Transverse colon (tissue), 3 donors: Measurements from ENCODE around the gene ERCC4.

Source experiments
- POLR2A ChIP-seq: fragments of 450-650 bp; IDR thresholded peaks from one replicate; pipeline ENCODE4 v1.6.1; 2016; ENCODE audit warnings: antibody characterized with exemption, mild to moderate bottlenecking, moderate library complexity
- POLR2AphosphoS5 ChIP-seq, 3 donors: sonication (generic); formaldehyde crosslinking; IDR thresholded peaks; one replicate each; pipeline ENCODE4 v1.6.1; 2016; ENCODE audit warnings: antibody characterized with exemption in 3 of 3

DNA sequence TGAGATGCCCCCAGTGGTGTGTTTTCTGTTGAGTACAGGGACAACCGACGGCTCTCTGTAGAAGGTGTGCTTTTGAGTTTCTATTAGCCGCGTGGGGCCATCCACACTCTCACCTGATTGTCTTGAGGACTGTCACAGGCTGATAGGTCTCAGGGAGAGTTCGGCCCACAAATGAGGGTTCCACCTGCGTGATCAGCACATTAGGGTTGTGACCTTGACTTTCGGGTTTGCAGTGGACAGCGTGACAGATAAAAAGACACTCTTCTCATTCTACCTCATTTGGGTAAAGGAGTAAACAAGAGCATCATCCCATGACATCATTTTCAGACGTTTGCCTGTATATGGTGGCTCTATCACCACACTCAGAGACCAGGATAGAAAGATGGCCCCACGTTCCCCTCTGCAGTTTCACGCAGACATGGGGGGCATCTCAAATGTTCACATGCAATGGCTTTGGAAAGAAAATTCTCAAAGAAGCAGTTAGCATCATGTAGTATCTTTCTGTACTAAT, 76.9 kb downstream of the ERCC4 start:
- TF ChIP-seq POLR2A: no peak
- TF ChIP-seq POLR2AphosphoS5 (IDR thresholded peaks at IDR 0.05): no peak
